Activated T-helper 17 cell treated with anti-CD3 and anti-CD28 coated beads, Interleukin-2, amount 50 U/mL, for 72 hours (primary cell): ENCODE measurements around the gene ANGPTL4. TPM values are rescaled to one million over a fixed set of nuclear protein-coding genes. Genes with fewer than 3 reads are reported as not detected.
A peak's percentile ranks its signal among the peaks of the same experiment; 100 is the strongest.
"Not testable (repeated sequence)": the region's sequence is repeated elsewhere in the genome, so short reads cannot be mapped to it uniquely, and the experiment has no call there.

Experiments used
- ATAC-seq: fragments of 150-1000 bp; cut with Tn5 transposase; replicated peaks from 2 replicates; pipeline ENCODE4 v1.10.0; 2021; ENCODE audit warnings: mild to moderate bottlenecking, moderate library complexity
- H3K27ac Mint-ChIP-seq: one replicate; pipeline ENCODE4 v1.8.0; 2022; ENCODE audit warnings: mixed read lengths
- H3K27me3 Mint-ChIP-seq: one replicate; pipeline ENCODE4 v1.8.0; 2022; ENCODE audit warnings: mixed read lengths
- H3K36me3 Mint-ChIP-seq: one replicate; pipeline ENCODE4 v1.8.0; 2022; ENCODE audit warnings: low read depth, mild to moderate bottlenecking, mixed read lengths
- H3K4me1 Mint-ChIP-seq: one replicate; pipeline ENCODE4 v1.8.0; 2022; ENCODE audit warnings: mixed read lengths
- H3K4me3 Mint-ChIP-seq: one replicate; pipeline ENCODE4 v1.8.0; 2022; ENCODE audit warnings: mild to moderate bottlenecking, mixed read lengths
- H3K9me3 Mint-ChIP-seq: one replicate; pipeline ENCODE4 v1.8.0; 2022; ENCODE audit warnings: mixed read lengths
- total RNA-seq, 2 donors: library from RNA; stranded (reverse); gene quantifications; one replicate each; pipeline ENCODE4 v1.2.3, GENCODE V29; 2022

The ANGPTL4 gene
- total RNA-seq, 2 donors from 2014 or later = 4.8 to 120 TPM

DNA sequence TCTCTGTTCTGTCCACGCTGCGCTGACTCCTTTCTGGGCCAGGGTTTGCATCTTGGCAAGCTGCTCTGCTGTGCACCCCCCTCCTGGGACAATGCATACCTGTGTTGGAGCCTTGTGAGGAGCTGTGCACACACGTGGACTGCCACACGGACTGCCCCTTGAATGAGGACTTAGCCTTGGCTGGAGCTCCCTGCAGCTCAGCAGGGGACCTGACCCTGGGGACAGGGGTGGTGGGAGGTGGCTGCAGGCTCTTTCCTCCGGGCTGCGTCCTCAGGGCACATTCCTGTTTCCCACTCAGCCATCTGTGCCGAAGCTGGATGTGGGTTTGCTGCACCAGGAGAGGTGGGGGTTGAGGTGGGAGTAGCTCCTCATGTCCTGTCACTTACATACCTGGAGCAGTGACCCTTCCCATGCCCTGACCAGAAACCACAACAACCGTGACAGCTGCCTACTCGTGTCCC is 34.4 kb downstream of the ANGPTL4 start:
- no peak overlapping the region for H3K27ac Mint-ChIP-seq

DNA sequence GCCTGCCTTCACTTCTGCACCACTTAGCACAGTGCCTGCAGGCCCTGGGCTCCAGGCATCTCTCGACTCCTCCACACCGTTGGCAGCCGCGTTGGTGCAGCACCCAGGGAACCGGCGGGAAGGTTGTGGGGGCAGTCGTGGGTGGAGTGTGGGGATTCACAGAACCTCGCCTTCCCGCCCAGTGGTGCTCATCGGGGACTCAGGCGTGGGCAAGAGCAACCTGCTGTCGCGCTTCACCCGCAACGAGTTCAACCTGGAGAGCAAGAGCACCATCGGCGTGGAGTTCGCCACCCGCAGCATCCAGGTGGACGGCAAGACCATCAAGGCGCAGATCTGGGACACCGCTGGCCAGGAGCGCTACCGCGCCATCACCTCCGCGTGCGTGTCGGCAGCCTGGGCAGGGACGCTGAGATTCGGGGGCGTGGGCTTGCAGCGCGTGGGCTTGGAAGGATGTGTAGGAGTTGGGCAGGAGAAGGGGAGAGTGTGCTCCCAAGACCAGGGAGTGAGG is 35.8 kb downstream of the ANGPTL4 start:
- H3K27ac Mint-ChIP-seq = no peak overlapping the region
- peaks cover 16% of the 10 kb centered on the region for H3K4me1 Mint-ChIP-seq
- H3K27me3 Mint-ChIP-seq = no peaks in the 10 kb centered on the region
- H3K4me3 Mint-ChIP-seq = no peak overlapping the region
- H3K36me3 Mint-ChIP-seq = peaks cover 46% of the 10 kb centered on the region
- no peaks in the 10 kb centered on the region for H3K9me3 Mint-ChIP-seq
- ATAC-seq = no peak

More for the DNA sequence above, 34.4 kb downstream of the ANGPTL4 start:
- Mint-ChIP-seq H3K36me3 (peaks cover 42% of the 10 kb centered on the region), H3K27me3 (no peaks in the 10 kb centered on the region), H3K4me1 (peaks cover 16% of the 10 kb centered on the region), H3K9me3 (no peaks in the 10 kb centered on the region), H3K4me3 (no peak overlapping the region)
- ATAC-seq = no peak

DNA sequence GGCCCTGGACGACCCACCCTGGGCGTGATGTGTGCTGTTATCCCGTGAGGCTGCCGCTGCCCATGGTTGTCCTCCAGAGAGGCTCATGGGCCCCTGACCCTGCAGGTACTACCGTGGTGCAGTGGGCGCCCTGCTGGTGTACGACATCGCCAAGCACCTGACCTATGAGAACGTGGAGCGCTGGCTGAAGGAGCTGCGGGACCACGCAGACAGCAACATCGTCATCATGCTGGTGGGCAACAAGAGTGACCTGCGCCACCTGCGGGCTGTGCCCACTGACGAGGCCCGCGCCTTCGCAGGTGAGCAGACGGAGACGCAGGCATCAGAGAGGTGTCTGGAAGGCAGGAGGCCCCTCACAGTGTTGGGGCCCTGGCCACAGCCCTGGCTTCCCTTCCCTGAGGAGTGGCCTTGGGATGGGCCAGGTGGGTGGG is 38.0 kb downstream of the ANGPTL4 start:
- Mint-ChIP-seq H3K4me3 (no peak overlapping the region), H3K36me3 (peaks cover 45% of the 10 kb centered on the region), H3K4me1 (peaks cover 5% of the 10 kb centered on the region), H3K9me3 (no peaks in the 10 kb centered on the region), H3K27me3 (no peaks in the 10 kb centered on the region), H3K27ac (no peak overlapping the region)
- no peak for ATAC-seq

DNA sequence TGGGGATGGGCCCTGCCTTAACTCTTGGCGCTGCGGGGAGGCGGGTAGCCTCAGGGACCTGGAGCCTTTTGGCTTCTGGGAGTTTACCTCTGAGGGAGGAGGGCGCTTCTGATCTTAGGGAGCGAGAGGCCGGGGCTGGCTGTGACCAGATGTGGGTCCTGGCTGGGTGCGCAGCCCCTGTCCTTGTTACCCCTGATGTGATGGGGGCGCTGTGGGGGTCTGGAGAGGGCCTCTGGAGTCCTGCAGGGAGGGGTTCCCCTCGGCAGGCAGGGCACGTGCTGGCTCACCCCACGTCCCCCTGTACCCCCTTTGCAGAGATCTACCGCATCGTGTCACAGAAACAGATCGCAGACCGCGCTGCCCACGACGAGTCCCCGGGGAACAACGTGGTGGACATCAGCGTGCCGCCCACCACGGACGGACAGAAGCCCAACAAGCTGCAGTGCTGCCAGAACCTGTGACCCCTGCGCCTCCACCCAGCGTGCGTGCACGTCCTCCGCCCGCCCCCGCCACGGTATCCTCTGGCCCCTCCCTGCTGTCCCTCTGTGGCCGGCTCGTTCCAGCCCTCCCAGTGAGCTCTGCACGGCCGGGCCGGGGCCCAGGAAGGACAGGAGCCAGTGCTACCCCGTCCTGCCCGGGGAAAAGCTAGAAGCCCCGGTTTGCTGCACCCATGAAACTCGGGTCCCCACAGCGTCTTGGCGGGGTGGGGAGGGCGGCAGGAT is 39.3 kb downstream of the ANGPTL4 start:
- H3K27ac Mint-ChIP-seq = no peak overlapping the region
- no peak for ATAC-seq
- H3K9me3 Mint-ChIP-seq = no peaks in the 10 kb centered on the region
- H3K4me1 Mint-ChIP-seq = no peaks in the 10 kb centered on the region
- peaks cover 45% of the 10 kb centered on the region for H3K36me3 Mint-ChIP-seq
- H3K27me3 Mint-ChIP-seq = no peaks in the 10 kb centered on the region
- H3K4me3 Mint-ChIP-seq = no peak overlapping the region

DNA sequence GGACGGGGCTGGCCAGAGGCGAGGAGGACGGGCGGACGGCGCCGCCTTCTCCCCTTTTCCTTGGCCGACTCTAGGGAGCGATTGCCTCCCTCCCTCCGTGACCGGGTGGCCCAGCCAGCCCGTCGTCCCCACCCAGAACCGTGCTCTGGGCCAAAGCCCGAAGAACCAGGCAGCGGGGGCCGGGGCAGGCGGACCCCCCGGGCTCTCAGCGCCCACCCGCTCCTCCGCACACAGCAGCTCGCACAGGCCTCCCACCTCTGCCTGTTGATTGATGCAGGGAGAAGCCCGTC is 39.8 kb downstream of the ANGPTL4 start:
- H3K4me1 Mint-ChIP-seq = no peaks in the 10 kb centered on the region
- no peak for ATAC-seq
- H3K27ac Mint-ChIP-seq = no peak overlapping the region
- H3K4me3 Mint-ChIP-seq = no peak overlapping the region
- H3K36me3 Mint-ChIP-seq = peaks cover 45% of the 10 kb centered on the region
- no peaks in the 10 kb centered on the region for H3K9me3 Mint-ChIP-seq
- H3K27me3 Mint-ChIP-seq = no peaks in the 10 kb centered on the region

DNA sequence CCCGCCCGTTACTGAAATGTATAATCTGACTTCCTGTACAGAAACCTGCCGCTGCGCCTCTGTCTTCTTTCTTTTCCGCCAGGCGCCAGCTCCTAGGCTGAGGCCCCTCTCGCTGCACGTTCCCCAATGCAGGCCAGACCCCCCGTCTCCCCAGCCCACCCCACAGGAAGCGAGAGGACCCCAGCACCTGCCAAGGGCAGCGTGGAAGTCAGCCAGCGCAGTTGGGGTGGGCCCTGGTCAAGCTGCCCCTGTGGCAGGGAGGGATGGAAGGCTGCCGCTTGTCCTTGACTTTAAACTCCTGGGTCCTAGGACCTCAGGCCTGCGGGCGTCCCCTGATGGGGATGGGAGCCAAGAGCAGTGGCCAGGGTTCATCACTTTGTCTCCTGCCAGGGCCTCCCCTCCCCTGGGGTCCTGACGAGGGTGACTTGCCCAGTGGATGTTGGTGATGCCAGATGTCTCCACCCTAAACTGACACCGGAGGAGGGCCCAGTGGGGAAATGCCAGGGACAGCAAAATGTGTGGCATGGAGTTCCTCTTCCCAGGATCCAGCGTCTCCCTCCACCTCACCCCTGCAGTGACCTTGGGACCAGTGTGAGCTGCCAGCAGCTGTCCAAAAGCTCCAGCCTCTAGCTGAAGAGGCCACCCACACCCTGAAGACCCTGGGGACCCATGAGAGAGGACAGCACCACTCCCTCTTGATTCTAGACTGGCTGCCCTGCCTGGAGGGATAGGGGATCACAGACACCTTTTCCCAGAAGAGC is 40.6 kb downstream of the ANGPTL4 start:
- Mint-ChIP-seq H3K27ac (no peak overlapping the region), H3K36me3 (peaks cover 45% of the 10 kb centered on the region), H3K4me1 (no peaks in the 10 kb centered on the region), H3K27me3 (no peaks in the 10 kb centered on the region), H3K9me3 (no peaks in the 10 kb centered on the region), H3K4me3 (no peak overlapping the region)
- ATAC-seq = no peak

DNA sequence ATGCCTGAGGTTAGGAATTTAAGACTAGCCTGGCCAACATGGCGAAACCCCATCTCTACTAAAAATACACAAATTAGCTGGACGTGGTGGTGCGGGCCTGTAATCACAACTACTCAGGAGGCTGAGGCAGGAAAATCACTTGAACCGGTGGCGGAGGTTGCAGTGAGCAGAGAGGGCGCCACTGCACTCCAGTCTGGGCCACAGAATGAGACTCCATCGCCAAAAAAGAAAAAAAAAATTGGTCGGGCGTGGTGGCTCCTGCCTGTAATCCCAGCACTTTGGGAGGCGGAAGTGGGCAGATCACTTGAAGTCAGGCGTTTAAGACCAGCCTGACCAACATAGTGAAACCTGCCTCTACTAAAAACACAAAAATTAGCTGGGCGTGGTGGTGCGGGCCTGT is 46.8 kb downstream of the ANGPTL4 start:
- not testable (repeated sequence) for ATAC-seq, H3K4me1 Mint-ChIP-seq, H3K4me3 Mint-ChIP-seq, H3K9me3 Mint-ChIP-seq, H3K27me3 Mint-ChIP-seq, H3K36me3 Mint-ChIP-seq, H3K27ac Mint-ChIP-seq

DNA sequence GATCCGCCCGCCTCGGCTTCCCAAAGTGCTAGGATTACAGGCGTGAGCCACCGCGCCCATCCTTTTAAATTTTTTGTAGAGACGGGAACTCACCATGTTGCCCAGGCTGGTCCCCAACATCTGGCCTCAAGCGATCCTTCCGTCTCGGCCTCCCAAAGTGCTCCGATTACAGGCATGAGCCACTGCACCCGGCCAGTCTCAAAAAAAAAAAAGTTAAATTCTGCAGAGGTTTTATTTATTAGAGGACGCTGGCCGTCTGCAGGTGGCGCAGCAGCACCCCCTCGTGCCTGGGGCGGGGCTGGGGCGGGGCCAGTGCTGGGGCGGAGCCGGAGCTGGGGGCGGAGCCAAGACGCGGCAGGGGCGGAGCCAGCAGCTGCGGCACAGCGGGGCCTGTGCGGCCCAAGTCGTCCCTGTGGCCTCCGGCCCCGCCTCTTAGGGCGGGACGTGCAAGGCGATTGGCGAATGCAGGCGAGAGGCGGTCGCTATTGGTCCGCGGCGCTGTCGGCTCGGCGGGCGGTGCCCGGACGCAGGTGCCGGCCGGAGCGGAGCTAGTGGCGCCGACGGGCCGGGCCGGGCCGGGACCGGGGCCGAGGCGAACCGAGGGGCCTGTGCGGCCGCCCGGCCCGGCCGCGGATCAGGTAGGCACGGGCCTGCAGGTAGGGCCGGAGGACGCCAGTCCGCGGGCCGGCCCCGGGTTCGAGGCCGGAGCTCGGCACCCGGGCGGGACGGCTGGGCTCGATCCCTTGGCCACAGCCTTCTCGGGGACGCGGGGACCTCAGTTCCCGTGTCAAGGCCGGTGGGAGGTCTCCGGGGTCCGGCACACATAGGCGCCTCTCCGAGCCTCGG is 49.1 kb downstream of the ANGPTL4 start, which contains the start of gene MARCHF2:
Gene MARCHF2 (plus strand): TSS at position 523 of the 846 bp plus-strand sequence. CDS start 8,536 bp downstream, outside the sequence.
- ATAC-seq = peak; percentile 100
- H3K27me3 Mint-ChIP-seq = no peaks in the 10 kb centered on the region
- peak within 1 kb of the TSS; percentile 62 for H3K4me3 Mint-ChIP-seq
- peaks cover 5% of the 10 kb centered on the region for H3K4me1 Mint-ChIP-seq
- H3K27ac Mint-ChIP-seq = no peak within 1 kb of the TSS
- no peaks in the 10 kb centered on the region for H3K9me3 Mint-ChIP-seq
- H3K36me3 Mint-ChIP-seq = no peaks in the 10 kb centered on the region

DNA sequence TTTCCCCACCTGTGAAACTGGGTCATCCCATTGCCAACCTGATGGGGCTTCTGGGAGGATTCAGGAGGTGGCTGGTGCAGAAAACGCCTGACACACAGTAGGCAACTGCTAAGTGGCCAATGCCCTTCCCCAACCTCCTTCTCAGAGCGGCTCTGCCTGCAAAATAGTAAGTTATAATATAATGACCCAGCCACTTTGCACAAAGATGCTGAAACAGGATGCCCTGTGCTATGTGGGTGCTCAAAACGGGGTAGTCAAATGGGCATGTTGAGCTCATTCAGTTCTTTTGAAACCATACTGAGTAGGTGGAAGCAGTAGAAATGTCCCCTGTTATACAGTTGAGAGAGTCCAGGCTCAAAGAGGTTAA is 49.7 kb downstream of the ANGPTL4 start:
- Mint-ChIP-seq H3K9me3 (no peaks in the 10 kb centered on the region), H3K36me3 (no peaks in the 10 kb centered on the region), H3K4me1 (peaks cover 5% of the 10 kb centered on the region), H3K27ac (no peak overlapping the region), H3K27me3 (no peaks in the 10 kb centered on the region), H3K4me3 (peak overlapping the region; percentile 62)
- ATAC-seq = no peak

DNA sequence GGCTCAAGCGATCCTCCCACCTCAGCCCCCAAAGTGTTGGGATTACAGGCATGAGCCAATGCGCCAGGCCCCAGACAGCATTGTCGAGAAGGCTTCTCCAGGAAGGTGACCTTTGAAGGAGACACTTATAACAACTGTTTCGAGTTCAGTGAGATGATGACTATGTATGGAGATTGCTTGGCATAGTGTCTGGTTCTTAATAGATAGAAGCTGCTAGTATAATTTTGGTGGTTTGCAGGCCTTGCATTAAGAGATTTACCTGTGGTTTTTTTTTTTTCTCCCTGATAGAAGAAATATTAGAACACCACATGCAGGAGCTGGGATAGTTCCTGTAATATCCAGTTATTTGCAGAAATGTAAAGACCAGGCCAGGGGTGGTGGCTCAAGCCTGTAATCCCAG is 52.8 kb downstream of the ANGPTL4 start:
- no peak for ATAC-seq
- Mint-ChIP-seq H3K9me3 (no peaks in the 10 kb centered on the region), H3K4me1 (peaks cover 5% of the 10 kb centered on the region), H3K36me3 (peaks cover 1% of the 10 kb centered on the region), H3K27ac (no peak overlapping the region), H3K27me3 (no peaks in the 10 kb centered on the region), H3K4me3 (no peak overlapping the region)

DNA sequence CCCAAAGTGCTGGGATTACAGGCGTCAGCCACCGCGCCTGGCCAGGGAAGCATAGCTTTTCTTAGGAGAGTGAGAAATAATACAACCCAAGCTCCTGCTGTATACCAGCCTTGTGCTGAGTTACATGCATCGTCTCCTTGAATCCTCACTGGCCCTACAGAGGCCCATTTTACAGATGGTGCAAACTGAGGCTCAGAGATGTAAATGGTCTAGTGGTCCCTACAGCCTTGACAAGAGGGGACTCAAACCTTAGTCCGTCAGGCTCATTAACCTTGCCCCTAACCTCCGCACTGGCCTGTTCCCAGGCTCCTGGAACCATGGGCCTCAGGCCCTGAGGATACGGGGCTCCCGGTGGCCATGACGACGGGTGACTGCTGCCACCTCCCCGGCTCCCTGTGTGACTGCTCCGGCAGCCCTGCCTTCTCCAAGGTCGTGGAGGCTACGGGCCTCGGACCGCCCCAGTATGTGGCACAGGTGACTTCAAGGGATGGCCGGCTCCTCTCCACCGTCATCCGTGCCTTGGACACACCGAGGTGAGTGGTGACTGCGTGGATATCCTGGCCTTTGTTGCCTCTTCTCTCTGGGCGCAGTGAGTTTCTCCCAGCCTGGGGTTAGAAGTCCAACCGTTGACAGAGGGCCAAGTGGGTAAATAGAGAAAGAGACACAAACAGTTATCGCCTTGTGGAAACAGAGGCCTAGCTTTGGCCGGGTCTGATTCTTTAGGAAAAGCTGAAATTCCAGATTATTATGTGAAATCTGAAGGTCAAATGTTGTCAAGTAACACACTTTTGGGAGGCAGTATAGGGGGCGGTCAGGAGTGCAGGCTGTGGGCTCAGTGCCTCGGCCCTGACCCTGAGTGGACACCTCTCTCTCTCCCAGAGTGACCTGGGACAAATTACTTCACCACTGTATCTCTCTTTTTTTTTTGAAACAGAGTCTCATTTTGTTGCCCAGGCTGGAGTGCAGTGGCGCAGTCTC is 57.8 kb downstream of the ANGPTL4 start:
- H3K36me3 Mint-ChIP-seq = peaks cover 10% of the 10 kb centered on the region
- no peak overlapping the region for H3K4me3 Mint-ChIP-seq
- no peak for ATAC-seq
- no peaks in the 10 kb centered on the region for H3K27me3 Mint-ChIP-seq
- no peaks in the 10 kb centered on the region for H3K4me1 Mint-ChIP-seq
- no peaks in the 10 kb centered on the region for H3K9me3 Mint-ChIP-seq
- H3K27ac Mint-ChIP-seq = no peak overlapping the region

DNA sequence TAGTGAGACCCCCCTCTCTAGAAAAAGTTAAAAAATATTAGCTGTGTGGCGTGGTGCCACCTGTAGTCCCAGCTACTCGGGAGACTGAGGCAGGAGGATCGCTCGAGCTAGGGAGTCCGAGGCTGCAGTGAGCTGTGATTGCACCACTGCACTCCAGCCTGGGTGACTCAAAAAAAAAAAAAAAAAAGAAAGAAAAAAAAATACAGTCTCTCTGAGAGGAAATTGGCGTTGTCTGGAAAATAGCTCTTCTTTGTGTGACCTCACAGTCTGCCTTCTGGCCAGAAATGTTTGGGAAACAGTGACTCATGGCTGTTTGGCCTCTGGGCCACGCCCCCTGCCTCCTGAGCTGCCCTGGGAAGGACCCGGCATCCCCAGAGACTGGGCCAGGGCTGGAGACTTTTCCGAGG is 59.9 kb downstream of the ANGPTL4 start:
- Mint-ChIP-seq H3K4me3 (no peak overlapping the region), H3K4me1 (no peaks in the 10 kb centered on the region), H3K9me3 (no peaks in the 10 kb centered on the region), H3K27ac (no peak overlapping the region), H3K36me3 (peaks cover 10% of the 10 kb centered on the region), H3K27me3 (no peaks in the 10 kb centered on the region)
- peak; percentile 3 for ATAC-seq
